ENCODE results near the gene RANBP9. TPM values are rescaled to one million over a fixed set of nuclear protein-coding genes. Genes with fewer than 3 reads are reported as not detected.

Gene RANBP9
- total RNA-seq, 1 experiment from 2014 or later = 44.5 TPM

DNA sequence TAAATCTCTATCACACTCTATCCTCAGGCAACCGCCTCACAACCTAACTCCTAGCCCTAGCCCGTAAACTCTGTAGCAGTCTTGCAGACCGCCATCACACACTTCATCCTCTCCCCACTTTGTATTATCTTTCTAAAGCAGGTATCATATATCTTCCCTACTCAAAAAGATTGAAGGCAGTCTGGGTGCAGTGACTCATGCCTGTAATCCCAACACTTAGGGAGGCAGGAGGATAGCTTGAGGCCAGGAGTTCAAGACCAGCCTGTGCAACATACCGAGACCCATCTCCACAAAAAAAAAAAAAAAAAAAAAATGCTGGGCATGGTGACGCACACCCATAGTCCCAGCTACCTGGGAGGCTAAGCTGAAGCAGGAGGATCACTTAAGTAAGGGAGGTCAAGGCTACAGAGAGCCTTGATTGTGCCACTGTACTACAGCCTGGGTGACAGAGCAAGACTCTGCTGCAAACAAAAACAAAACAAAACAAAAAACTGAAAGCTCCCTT lies 22.9 kb downstream of the RANBP9 start:
- H3K27ac ChIP-seq (ENCODE audit: low read length) = no peak overlapping the region
- H3K9me3 ChIP-seq (ENCODE audit: control insufficient read depth, insufficient read depth, low read depth, low read length) = no peaks in the 10 kb centered on the region
- no peaks in the 10 kb centered on the region for H3K27me3 ChIP-seq (ENCODE audit: control insufficient read depth, insufficient read depth, low read length)
- no peak for TF ChIP-seq CTCF (IDR thresholded peaks at IDR 0.05)
- TF ChIP-seq, protein P1, sequence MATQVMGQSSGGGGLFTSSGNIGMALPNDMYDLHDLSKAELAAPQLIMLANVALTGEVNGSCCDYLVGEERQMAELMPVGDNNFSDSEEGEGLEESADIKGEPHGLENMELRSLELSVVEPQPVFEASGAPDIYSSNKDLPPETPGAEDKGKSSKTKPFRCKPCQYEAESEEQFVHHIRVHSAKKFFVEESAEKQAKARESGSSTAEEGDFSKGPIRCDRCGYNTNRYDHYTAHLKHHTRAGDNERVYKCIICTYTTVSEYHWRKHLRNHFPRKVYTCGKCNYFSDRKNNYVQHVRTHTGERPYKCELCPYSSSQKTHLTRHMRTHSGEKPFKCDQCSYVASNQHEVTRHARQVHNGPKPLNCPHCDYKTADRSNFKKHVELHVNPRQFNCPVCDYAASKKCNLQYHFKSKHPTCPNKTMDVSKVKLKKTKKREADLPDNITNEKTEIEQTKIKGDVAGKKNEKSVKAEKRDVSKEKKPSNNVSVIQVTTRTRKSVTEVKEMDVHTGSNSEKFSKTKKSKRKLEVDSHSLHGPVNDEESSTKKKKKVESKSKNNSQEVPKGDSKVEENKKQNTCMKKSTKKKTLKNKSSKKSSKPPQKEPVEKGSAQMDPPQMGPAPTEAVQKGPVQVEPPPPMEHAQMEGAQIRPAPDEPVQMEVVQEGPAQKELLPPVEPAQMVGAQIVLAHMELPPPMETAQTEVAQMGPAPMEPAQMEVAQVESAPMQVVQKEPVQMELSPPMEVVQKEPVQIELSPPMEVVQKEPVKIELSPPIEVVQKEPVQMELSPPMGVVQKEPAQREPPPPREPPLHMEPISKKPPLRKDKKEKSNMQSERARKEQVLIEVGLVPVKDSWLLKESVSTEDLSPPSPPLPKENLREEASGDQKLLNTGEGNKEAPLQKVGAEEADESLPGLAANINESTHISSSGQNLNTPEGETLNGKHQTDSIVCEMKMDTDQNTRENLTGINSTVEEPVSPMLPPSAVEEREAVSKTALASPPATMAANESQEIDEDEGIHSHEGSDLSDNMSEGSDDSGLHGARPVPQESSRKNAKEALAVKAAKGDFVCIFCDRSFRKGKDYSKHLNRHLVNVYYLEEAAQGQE (IDR thresholded peaks at IDR 0.05; ENCODE audit: insufficient read depth in 1 of 2, low read depth in 2 of 2, low read length in 1 of 2) = no peak
- TF ChIP-seq TCF7L2 (IDR thresholded peaks at IDR 0.05; ENCODE audit: low read depth, low read length) = no peak
- TF ChIP-seq POLR2AphosphoS5 (IDR thresholded peaks at IDR 0.05; ENCODE audit: low read depth, low read length) = no peak
- no peak for TF ChIP-seq SIN3A (IDR thresholded peaks at IDR 0.05; ENCODE audit: borderline replicate concordance, insufficient read depth, low read depth, low read length)
- H3K4me3 ChIP-seq (ENCODE audit: low read depth in 2 of 2, low read length in 2 of 2) = no peak overlapping the region
- DNase-seq (ENCODE audit: low read depth, low spot score) = no peak
- ChIA-PET POLR2A (no interaction called here), CTCF (interaction anchor here (0.6 kb wide), 1 partner anchor 119 kb away, joined by 4 read pairs; no protein-coding TSS in a partner anchor)
- no peaks in the 10 kb centered on the region; the same call in 1 of the 2 replicates for H3K4me1 ChIP-seq (ENCODE audit: control insufficient read depth, insufficient read depth, low read length)
- no peak for ATAC-seq
- in situ Hi-C loops (cut with HindIII; ENCODE audit: low pct_unique_long_range_greater_than_20kb, low sequenced_read_pairs) (no loop called here), intact Hi-C loops (cut with micrococcal nuclease; ENCODE audit: unreplicated experiment) (no loop called here)
- BruUV-seq (replicated peaks) = no TSS peak
- no peaks in the 10 kb centered on the region for H3K36me3 ChIP-seq (ENCODE audit: control insufficient read depth, insufficient read depth, low read length)

- no peaks in the 10 kb centered on the region; the same call in 1 of the 2 replicates for H3K36me3 ChIP-seq (ENCODE audit: control insufficient read depth, insufficient read depth, low read length)
- H3K4me1 ChIP-seq (ENCODE audit: control insufficient read depth, insufficient read depth, low read length) = no peaks in the 10 kb centered on the region; the same call in 1 of the 2 replicates
- TF ChIP-seq, protein P1 (IDR thresholded peaks at IDR 0.05; ENCODE audit: insufficient read depth in 1 of 2, low read depth in 2 of 2, low read length in 1 of 2) = no peak
- TF ChIP-seq CTCF (IDR thresholded peaks at IDR 0.05) = no peak
- no peak for TF ChIP-seq TCF7L2 (IDR thresholded peaks at IDR 0.05; ENCODE audit: low read depth, low read length)
- no peak for TF ChIP-seq SIN3A (IDR thresholded peaks at IDR 0.05; ENCODE audit: borderline replicate concordance, insufficient read depth, low read depth, low read length)
- no peak for TF ChIP-seq POLR2AphosphoS5 (IDR thresholded peaks at IDR 0.05; ENCODE audit: low read depth, low read length)
- no peaks in the 10 kb centered on the region for H3K9me3 ChIP-seq (ENCODE audit: control insufficient read depth, insufficient read depth, low read depth, low read length)
- intact Hi-C loops (cut with micrococcal nuclease; ENCODE audit: unreplicated experiment) (no loop called here), in situ Hi-C loops (cut with HindIII; ENCODE audit: low pct_unique_long_range_greater_than_20kb, low sequenced_read_pairs) (no loop called here)
- H3K27me3 ChIP-seq (ENCODE audit: control insufficient read depth, insufficient read depth, low read length) = no peaks in the 10 kb centered on the region
- no TSS peak for BruUV-seq (replicated peaks)
- ChIA-PET CTCF (no interaction called here), POLR2A (interaction anchor here (0.6 kb wide), 1 partner anchor 75 kb away, joined by 3 read pairs; no protein-coding TSS in a partner anchor)
- DNase-seq (ENCODE audit: low read depth, low spot score) (no peak), ATAC-seq (no peak)
- H3K4me3 ChIP-seq (ENCODE audit: low read depth in 2 of 2, low read length in 2 of 2) = no peak overlapping the region
- no peak overlapping the region for H3K27ac ChIP-seq (ENCODE audit: low read length)
Measured at GRCh38 chr6:13687917-13688351, 23.7 kb downstream of the RANBP9 start.

All from Panc1 (cell line).